ENCODE results near the gene BPIFA3. TPM values are rescaled to one million over a fixed set of nuclear protein-coding genes. Genes with fewer than 3 reads are reported as not detected.
"Not testable (repeated sequence)": the region's sequence is repeated elsewhere in the genome, so short reads cannot be mapped to it uniquely, and the experiment has no call there.

Gene BPIFA3
- total RNA-seq, result not detected in 2 replicates

DNA sequence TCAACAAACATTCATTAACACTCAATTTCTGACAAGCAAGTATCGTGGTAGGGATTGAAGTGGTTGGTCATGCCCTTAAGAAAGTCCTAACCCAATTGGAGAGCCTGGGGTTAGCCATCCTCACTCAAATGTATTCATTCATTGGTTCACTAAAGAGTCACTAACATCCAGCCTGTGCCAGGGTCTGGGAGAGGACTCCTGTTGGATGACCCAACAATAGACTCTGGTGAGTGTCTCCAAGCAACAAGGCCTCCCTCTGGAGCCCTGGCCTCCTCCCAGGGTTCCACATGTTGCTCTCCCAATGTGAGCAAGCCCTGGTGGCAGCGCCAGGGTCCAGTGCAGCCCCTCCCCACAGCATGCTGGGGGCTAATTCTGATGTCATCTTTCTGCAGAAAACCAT lies at the start of gene BPIFA3:
Gene BPIFA3, plus strand, starts transcription at position 301 of the 400 bp plus-strand sequence. CDS start 185 bp downstream, outside the sequence.
- DNase-seq (ENCODE audit: low read depth, low spot score), result no peak

DNA sequence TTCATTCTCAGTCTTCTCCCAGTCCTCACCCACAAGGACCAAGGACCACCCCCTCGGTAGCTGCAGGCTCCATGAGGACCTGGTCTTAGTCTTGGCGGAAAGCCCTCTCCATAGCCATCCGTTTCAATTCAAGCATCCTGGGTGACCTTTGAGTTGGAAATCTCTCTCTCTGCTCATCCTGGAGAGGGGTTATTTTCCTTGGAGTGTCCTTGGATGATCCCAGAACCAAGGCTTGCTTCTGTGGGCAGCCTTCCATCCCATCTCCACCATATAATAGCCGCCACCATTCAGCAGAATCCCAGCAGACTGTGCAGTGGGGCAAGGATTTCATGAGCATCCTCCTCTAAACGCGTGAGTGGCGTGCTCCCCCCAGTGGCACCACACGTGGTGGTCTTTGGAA lies 49.3 kb upstream of the BPIFA3 start, which contains the start of gene BPIFA2:
Gene BPIFA2, plus strand, starts transcription at position 301 of the 400 bp plus-strand sequence. CDS start 987 bp downstream, outside the sequence.
- no peak for DNase-seq (ENCODE audit: low read depth, low spot score)

DNA sequence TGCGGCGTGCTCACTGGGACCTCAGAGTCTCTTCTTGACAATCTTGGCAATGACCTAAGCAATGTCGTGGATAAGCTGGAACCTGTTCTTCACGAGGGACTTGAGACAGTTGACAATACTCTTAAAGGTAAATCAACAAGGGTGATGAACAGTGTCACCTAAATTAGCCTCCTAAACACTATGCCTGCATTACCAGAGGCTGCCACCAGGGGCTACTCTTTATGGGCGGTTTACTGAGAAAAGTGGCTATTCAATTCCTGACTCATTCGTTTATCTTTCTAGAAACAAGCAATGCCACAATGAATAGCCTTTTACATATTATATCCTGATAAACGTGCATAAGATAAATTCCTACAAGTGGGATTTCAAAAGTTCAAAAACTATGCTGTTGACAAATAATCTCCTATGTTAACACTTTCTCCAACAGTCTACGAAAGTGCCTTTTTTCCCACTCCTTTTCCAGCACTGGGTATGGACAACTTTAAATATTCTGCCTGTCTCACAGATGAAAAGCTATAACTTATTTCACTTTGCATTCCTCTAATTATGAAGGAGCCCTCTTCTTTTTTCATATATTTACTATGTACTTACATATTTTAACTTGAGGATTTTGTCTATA lies 47.9 kb upstream of the BPIFA3 start:
- no peak for DNase-seq (ENCODE audit: low read depth, low spot score)

DNA sequence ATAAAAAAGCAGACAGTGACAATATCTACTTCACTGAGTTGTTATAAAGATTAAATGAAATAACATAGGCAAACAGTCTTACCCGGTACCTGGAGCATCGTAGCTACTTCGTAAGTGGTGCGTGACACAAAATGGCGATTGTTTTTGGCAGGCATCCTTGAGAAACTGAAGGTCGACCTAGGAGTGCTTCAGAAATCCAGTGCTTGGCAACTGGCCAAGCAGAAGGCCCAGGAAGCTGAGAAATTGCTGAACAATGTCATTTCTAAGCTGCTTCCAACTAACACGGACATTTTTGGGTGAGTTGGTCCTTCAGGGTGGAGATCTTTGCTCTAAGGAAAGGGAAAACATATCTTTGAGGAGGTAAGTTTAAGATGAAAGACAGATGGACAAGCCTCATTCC lies 44.4 kb upstream of the BPIFA3 start:
- DNase-seq (ENCODE audit: low read depth, low spot score), result no peak

DNA sequence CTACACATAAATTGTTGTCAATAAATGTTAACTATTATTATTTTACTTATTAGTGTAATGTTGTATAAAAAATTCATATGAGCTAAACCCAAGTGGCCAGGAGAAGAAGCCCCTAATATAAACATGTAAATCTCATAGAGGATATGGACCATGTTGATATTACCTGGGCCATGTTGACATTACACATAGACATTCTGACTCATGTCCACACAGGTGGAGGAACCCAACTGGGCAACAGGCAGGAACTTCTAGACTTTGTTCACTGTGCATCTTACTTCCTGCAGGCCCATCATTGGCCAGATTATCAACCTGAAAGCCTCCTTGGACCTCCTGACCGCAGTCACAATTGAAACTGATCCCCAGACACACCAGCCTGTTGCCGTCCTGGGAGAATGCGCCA lies 42.0 kb upstream of the BPIFA3 start:
- no peak for DNase-seq (ENCODE audit: low read depth, low spot score)

DNA sequence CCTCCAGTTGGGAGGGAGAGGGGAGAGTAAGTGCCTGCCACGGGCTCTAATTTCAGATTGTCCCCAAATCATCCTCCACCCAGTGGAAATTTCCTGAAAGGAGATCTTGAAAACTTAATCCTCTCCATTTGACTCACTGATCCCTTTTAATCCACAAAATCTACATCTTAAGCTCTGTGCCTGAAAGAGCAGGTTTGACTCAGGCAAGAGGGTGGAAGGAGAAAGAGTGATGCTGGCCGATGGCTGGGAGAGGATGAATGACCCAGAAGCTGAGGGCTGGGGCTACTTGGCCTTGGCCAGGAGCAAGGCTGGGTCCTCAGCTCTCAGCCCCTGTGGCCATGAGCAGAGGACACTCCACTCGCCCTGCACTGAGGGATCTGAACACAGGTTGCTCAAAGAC lies 41.1 kb upstream of the BPIFA3 start:
- no peak for DNase-seq (ENCODE audit: low read depth, low spot score)

DNA sequence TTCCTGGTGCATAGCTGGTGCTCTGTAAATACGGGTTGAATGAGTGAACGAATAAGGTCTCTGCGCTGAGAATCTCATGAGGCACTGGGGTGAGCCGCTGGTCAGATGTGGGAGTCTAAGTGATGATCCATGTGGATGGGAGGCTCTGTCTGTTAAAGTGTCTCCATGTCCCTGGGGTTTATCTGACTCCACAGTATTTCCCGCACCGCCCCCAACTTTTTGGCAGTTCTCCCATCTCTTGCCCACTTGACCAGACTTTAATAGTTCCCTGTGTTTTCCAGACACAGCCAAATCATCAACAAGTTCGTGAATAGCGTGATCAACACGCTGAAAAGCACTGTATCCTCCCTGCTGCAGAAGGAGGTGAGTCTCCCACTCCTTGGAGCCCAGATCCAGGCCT lies 39.3 kb upstream of the BPIFA3 start:
- DNase-seq (ENCODE audit: low read depth, low spot score), result no peak

DNA sequence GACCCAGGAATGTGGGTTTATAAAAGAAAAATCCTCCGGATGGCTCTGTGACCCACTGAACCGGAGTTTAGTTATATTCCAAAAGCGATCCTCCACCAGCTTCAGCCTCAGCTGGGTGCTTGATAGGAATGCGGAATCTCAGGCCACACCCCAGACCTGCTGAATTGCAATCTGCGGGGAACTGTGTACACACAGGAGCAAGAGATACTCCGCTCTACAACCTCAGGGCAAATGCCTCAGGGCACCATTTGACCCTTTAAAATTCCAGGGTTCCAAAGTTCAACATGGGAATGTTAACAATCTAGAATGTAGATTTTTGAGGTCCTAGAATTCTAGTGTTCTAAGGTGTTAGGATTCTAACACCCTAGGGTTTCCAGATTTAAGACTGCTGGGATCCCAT lies 38.4 kb upstream of the BPIFA3 start:
- no peak for DNase-seq (ENCODE audit: low read depth, low spot score)

DNA sequence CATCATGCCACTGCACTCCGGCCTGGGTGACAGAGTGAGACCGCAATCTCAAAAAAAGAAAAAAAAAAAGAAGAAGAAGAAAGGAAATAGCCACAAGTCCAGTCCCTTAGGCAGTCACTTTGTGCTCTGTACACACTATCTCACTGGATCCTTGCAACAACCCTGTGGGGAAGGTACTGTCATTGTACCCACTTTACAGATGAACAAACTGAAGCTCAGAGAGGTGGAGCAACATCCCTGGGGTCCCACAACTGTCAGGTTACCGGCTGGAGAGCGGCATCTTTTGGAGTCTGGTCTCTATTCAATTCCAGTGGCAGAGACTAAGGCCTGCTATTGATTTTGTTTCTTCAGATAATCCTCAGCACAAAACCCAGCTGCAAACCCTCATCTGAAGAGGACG lies 37.0 kb upstream of the BPIFA3 start:
- DNase-seq (ENCODE audit: low read depth, low spot score), result no peak

DNA sequence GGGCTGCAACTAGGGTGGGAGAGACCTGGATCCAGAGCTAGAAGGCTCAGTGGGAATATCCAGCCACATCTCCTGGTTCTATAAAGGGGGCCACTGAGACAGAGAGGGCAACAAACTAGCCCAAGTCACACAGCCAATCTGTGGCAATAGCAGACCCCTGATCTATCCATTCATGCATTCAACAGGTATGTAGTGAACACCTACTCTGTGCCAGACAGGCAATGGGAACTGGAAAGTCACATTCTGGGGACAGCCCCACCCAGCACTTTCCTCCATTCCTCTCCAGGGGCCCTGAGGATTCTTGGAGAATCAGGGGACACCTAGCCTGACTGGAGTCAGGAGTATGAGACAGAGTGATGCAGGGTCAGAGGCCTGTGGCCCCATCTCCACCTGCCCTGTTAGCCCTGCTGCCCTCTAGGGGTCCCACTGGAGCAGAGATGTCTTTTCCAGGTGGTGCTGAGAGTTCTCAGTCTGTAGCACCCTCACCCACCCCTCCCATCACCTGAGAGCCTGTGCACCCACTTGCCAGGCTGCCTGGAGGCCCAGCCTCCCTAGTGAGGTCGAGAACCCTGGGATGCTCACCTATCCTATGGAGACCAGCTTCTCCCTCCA lies 35.6 kb upstream of the BPIFA3 start:
- DNase-seq (ENCODE audit: low read depth, low spot score), result no peak

DNA sequence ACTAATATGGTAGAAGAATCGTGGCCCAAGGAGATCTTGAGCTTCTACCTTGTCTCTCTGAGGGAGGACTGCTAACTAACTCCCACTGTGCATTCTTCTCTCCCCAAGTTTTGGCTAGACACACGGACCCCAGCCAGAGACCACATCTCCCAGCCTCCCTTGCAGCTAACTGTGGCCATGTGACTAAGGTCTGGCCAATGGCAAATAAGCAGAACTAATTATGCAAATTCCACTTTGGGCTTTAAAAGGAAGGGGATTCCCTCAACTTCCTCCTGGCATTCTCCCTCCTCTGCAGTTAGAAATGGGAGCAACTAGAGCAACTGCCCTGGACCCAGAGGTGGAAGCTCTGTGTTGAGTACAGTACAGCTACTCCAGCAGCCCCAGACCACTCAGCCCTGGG lies 33.8 kb upstream of the BPIFA3 start:
- DNase-seq (ENCODE audit: low read depth, low spot score), result no peak

DNA sequence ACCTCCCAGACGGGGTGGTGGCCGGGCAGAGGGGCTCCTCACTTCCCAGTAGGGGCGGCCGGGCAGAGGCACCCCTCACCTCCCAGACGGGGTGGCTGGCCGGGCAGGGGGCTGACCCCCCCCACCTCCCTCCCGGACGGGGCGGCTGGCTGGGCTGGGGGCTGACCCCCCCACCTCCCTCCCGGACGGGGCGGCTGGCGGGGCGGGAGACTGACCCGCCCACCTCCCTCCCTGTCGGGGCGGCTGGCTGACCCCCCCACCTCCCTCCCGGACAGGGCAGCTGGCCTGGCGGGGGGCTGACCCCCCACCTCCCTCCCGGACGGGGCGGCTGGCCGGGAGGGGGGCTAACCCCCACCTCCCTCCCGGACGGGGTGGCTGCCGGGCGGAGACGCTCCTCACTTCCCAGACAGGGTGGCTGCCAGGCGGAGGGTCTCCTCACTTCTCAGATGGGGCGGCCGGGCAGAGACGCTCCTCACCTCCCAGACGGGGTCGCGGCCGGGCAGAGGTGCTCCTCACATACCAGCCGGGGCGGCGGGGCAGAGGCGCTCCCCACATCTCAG lies 32.0 kb upstream of the BPIFA3 start:
- DNase-seq (ENCODE audit: low read depth, low spot score), result not testable (repeated sequence)

DNA sequence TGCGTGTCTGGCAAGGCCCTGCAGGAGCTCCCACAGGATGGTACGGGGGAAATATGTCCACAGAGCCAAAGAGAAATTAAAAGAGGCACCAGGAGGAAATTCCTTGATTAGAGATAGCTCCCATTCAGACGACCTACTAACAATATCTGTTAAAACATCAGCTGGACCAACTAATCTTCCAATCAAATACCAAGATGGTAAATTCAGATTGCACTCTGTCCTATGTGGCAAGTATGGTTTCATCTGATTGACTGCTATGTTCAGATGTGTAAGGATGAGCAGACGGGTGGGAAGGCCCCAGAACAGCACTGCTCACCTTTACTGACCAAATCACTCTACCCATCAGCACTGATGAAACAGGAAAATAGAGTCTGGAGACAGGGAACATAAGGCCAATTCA lies 29.7 kb upstream of the BPIFA3 start:
- no peak for DNase-seq (ENCODE audit: low read depth, low spot score)

DNA sequence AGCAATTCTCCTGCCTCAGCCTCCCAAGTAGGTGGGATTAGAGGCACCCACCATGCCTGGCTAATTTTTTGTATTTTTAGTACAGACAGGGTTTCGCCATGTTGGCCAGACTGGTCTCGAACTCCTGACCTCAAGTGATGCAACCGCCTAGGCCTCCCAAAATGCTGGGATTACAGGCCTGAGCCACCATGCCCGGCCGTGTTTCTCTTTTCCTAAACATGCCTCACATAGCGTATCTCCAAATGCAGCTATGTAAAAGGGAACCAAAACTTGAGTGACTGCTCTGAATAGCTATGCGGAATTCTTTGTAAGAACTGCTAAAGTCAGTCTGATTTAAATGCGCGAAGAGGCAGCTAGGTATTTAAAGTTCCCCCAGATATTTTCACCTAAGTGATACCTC lies 28.7 kb upstream of the BPIFA3 start:
- DNase-seq (ENCODE audit: low read depth, low spot score), result no peak

DNA sequence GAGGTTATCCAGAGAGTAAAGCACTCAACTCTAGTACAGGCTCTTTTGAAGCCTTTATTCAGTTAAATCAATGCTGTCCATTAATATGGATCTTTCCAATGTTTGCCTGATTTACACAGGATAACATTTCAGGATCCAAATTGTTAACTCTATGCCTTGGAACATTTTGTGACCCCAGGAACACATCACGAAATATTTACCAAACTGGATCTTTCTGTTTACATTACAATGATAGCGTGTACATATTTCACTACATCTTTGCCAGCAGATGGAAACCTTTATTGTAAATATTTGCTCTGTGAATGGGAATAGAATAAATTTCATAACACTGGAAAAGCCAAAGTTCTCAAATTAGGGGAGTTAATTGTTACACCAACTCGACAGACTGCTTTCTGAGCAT lies 25.7 kb upstream of the BPIFA3 start:
- DNase-seq (ENCODE audit: low read depth, low spot score), result no peak

DNA sequence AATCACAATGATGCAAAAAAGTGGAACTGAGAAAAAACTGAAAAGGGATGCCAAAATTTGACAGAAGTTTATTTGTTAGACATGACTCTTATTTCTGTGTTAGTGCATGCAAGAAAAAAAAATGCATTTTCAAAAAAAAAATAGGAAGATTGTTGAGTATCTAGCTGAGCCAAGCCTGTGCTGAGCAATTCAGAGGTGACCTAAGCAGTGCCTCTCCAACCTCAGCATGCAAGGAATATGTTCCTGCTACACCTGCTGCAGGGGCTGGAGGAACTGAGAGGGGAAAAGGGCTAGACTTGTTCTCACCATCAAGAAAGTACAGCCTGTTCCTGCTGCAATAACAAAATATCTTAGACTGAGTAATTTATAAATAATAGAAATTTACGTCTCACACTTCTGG lies 25.2 kb upstream of the BPIFA3 start:
- no peak for DNase-seq (ENCODE audit: low read depth, low spot score)

DNA sequence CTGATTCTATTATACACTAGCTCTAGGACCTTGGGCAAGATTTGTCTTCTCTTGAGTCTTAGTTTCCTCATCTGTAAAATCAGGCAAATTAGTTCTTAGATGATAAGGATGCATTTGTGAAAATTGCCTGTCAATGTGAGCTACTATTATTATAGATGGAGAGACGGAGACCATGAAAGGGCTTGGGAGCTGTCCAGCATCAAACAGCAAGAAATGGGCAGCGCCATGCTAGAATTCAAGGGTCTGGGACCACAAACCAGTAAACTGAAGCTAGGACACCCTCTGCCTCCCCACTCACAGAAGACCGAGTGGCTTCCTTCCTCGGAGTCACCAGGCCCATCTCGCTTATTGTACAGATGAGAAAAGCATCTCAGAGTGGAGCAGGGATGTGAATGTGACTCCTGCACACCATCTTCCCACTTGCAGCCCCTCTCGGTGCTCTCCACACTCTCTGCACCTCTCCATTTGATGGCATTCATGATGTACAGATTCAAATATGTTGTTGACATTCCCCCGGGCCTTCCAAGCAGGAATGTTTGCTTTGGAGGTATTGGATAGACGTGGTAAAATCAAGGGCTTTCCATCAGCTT lies 24.1 kb upstream of the BPIFA3 start:
- no peak for DNase-seq (ENCODE audit: low read depth, low spot score)

DNA sequence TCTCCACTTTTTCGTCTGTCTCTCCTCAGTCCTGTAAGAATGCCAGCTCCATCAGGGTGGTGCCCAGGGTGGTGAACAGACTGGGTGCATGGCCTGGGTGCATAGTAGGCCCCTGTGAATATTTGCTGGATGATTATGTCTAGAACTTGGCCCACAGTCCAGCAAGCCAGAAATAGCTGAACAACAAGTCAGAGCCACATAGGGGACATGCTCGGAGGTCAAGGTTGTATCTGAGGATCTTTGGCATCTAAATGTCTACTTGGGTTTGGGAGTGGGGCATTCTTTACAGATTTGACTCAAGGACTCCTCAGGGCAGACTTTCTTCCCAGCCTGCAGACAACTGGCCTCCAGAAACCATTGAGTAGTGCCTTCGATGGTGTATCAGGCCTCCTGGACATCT lies 18.1 kb upstream of the BPIFA3 start:
- no peak for DNase-seq (ENCODE audit: low read depth, low spot score)

DNA sequence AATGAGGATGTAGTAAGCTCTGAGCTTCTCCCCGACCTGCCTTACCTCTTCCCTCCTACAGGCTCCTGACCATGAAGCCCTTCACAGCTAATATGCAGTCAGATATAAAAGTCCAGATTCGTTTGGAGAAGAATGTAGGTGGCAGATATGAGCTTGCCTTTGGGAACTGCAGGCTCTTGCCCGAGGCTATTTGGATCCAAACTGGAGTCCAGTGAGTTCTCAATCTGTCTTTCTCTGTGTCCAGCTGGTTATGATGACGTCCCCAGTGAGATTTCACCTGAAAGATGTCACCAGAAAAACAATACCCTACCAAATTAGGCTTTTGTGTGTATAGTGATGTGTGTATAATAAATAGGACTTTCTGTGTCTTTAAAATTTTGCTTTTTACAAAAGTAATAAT lies 14.7 kb upstream of the BPIFA3 start:
- no peak for DNase-seq (ENCODE audit: low read depth, low spot score)

DNA sequence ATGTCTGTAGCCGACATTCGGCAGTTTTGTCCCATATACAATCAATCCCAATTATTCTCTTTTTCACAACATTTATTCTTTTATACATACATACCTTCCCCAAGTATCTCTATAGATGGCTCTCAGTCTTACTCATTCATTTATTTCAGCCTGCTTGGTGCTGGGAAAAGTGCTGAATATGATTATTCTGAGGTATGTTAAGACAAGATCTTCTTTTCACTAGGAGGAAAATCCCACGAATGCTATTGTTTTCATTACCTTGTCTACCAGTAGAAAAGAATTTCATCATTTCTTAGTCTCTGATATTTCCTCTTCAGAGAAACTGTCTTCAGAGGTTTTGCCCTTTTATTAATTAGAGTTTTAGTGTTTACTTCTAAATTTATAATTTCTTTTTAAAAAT lies 13.7 kb upstream of the BPIFA3 start:
- DNase-seq (ENCODE audit: low read depth, low spot score), result no peak

DNA sequence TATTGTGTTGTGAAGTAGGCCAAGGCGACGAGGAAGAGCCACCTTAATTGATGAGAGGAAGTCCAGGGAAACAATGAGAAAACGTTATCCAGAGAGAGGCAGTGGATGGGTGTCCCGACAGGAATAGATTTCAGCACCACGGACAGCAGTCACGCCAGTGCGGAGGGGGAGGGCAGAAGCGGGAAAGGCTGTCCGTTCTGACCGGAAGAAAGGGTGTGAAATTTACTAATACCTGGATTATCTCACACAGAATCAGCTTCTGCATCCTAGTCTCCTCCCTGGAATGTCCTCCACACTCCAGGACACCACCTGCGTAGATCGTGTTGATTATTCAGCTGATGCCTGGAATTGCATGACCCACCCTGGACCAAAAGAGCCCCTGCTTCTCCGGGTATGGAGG lies 7.4 kb upstream of the BPIFA3 start:
- peak; percentile 27 for DNase-seq (ENCODE audit: low read depth, low spot score)

DNA sequence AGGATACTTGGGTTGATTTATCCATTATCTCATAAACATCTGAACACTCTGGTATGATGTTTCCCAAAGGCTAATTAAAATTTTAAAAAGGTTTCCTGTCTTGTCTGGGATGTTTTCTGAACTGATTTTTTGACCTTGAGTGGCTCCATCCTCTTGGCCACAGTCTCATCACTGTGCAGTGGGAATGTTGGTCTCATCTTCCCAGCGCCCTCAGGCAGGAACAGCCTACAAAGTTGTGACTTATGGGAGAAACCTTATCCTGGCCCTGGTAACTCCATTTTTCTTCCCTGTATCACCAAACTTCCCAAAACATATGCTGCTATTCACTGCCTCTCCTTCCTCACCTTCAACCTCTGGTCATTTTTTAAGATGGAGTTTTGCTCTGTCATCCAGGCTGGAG lies 6.8 kb upstream of the BPIFA3 start:
- DNase-seq (ENCODE audit: low read depth, low spot score), result no peak

All from pulmonary artery endothelial cell (primary cell).